GM12875 (cell line): Measurements from ENCODE around the gene CLSTN2.

ENCODE experiments used
- H3K4me3 ChIP-seq: one replicate; pipeline ENCODE4 v1.5.1; 2011; ENCODE audit warnings: low read depth, low read length, control low read depth
- CTCF ChIP-seq: IDR thresholded peaks from 2 replicates; pipeline ENCODE4 v1.5.1; 2011; ENCODE audit warnings: low read depth, mild to moderate bottlenecking, control low read depth, inconsistent platforms, low read length, moderate library complexity, borderline replicate concordance; ENCODE audit not compliant: insufficient read depth

CLSTN2 gene

DNA sequence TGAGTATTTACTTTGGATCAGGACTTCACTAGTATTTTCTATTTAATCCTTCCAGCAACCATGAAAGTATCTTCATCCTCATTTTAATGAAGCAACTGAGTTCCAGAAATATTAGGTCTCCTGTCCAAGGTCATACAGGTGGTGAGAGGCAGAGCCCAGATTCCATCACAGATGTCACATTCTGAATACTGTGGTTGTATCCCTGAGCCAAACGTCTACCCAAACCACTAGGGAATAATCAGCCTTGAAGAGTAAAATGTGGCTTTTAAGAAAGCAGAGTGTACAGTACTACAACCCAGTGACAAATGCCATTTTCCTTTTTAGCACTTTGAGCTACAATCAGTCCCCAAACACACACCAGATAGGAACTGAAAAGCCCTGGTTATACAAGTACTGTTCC, 649.6 kb downstream of the CLSTN2 start:
- no peak overlapping the region for H3K4me3 ChIP-seq
- no peak for TF ChIP-seq CTCF

DNA sequence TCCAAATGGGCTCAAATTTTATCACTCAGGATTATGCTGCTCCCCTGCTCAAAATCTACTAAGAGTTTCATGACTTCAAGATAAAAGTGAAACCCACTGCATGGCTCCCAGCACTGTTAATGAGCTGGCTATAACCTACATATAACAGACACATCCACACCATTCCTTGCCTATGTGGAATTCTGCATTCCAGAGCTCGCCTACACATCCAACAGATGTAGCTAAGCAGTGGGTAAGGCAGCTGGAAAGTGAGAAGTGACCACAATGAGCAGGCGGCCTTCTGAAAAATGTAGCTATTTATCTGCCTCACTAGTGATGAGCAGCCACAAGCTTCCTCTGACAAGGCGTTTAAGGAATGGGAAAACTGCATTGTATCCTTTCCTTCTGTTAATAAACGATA, 650.8 kb downstream of the CLSTN2 start:
- no peak overlapping the region for H3K4me3 ChIP-seq
- no peak for TF ChIP-seq CTCF

DNA sequence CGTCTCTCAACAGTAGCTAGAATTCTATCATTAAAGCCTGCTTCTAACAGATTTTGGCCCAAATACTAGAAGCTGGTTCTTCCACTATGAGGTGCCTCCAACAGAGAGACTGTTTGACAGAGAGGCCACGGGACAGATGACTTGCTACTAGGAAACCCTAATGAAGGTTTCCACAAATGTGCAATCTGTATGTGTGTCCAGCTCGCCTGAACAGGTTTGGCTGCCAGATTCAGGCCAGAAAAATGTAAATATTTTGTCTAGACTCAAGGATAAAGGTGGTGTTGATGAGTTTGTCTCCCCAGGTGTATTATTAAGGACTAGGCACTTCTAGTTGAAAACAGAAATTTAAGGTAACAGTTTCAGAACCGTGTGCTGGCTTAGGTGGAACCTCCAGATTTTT, 651.3 kb downstream of the CLSTN2 start:
- H3K4me3 ChIP-seq: no peak overlapping the region
- no peak for TF ChIP-seq CTCF

GRCh38 chr3:140588558-140588957, 653.6 kb downstream of the CLSTN2 start:
- H3K4me3 ChIP-seq: no peak overlapping the region
- no peak for TF ChIP-seq CTCF

- H3K4me3 ChIP-seq: no peak overlapping the region
- TF ChIP-seq CTCF: no peak
Observed at GRCh38 chr3:140593766-140594165, 658.8 kb downstream of the CLSTN2 start.

- no peak for TF ChIP-seq CTCF
- H3K4me3 ChIP-seq: no peak overlapping the region
Observed at GRCh38 chr3:140595295-140595694, 660.3 kb downstream of the CLSTN2 start.

- no peak for TF ChIP-seq CTCF
- no peak overlapping the region for H3K4me3 ChIP-seq
Observed at GRCh38 chr3:140597364-140597763, 662.4 kb downstream of the CLSTN2 start.
